HepG2 (cell line): ENCODE data around the gene PRRT1B. TPM values are rescaled to one million over a fixed set of nuclear protein-coding genes. Genes with fewer than 3 reads are reported as not detected.

Experiments used
- BORCS8-MEF2B ChIP-seq: sonication (generic); formaldehyde crosslinking; IDR thresholded peaks from 2 replicates; pipeline ENCODE4 v1.8.0; 2022; ENCODE audit warnings: mild to moderate bottlenecking, missing genetic modification reagents
- CENPBD1 ChIP-seq: sonication (generic); formaldehyde crosslinking; IDR thresholded peaks from 2 replicates; pipeline ENCODE4 v1.8.0; 2022; ENCODE audit warnings: missing genetic modification reagents, low read depth, mild to moderate bottlenecking, borderline replicate concordance
- CERS6 ChIP-seq: sonication (generic); formaldehyde crosslinking; IDR thresholded peaks from 2 replicates; pipeline ENCODE4 v1.5.0; 2020; ENCODE audit warnings: missing genetic modification reagents
- DMTF1 ChIP-seq: sonication (generic); formaldehyde crosslinking; IDR thresholded peaks from 2 replicates; pipeline ENCODE4 v1.4.0; 2020; ENCODE audit warnings: mild to moderate bottlenecking, missing genetic modification reagents
- FOXK2 ChIP-seq: fragments of 450-650 bp; IDR thresholded peaks from 2 replicates; pipeline ENCODE4 v1.6.1; 2016
- HOMEZ ChIP-seq: IDR thresholded peaks from 2 replicates; pipeline ENCODE4 v1.6.1; 2016; ENCODE audit warnings: low read depth
- HOXA7 ChIP-seq: sonication (generic); formaldehyde crosslinking; IDR thresholded peaks from 2 replicates; pipeline ENCODE4 v1.8.1; 2022; ENCODE audit warnings: mild to moderate bottlenecking, missing genetic modification reagents, moderate library complexity
- LBX2 ChIP-seq: sonication (generic); formaldehyde crosslinking; IDR thresholded peaks from 2 replicates; pipeline ENCODE4 v1.5.0; 2020; ENCODE audit warnings: missing genetic modification reagents, mild to moderate bottlenecking, borderline replicate concordance
- MED13 ChIP-seq: sonication (generic); formaldehyde crosslinking; IDR thresholded peaks from 2 replicates; pipeline ENCODE4 v1.5.0; 2020; ENCODE audit warnings: missing genetic modification reagents
- NFE2 ChIP-seq: sonication (generic); formaldehyde crosslinking; IDR thresholded peaks from 2 replicates; pipeline ENCODE4 v1.4.0; 2020; ENCODE audit warnings: missing genetic modification reagents
- NR3C1 ChIP-seq: sonication (generic); formaldehyde crosslinking; IDR thresholded peaks from 2 replicates; pipeline ENCODE4 v1.4.0; 2020; ENCODE audit warnings: missing genetic modification reagents
- SNRNP70 ChIP-seq: fragments of 200-400 bp; formaldehyde crosslinking; IDR thresholded peaks from 2 replicates; pipeline ENCODE4 v1.6.1; 2017; ENCODE audit warnings: mild to moderate bottlenecking, low read depth, low read length, moderate library complexity
- SPEN ChIP-seq: sonication (generic); formaldehyde crosslinking; IDR thresholded peaks from 2 replicates; pipeline ENCODE4 v1.5.1; 2020; ENCODE audit warnings: low read depth, mild to moderate bottlenecking, missing genetic modification reagents
- SRY ChIP-seq: sonication (generic); formaldehyde crosslinking; IDR thresholded peaks from 2 replicates; pipeline ENCODE4 v1.8.0; 2022; ENCODE audit warnings: mild to moderate bottlenecking, missing genetic modification reagents
- SUZ12 ChIP-seq: fragments of 150-350 bp; IDR thresholded peaks from 2 replicates; pipeline ENCODE4 v1.6.1; 2014; ENCODE audit warnings: low read depth, low read length
- TEF ChIP-seq: sonication (generic); formaldehyde crosslinking; IDR thresholded peaks from 2 replicates; pipeline ENCODE4 v1.5.0; 2020; ENCODE audit warnings: missing genetic modification reagents
- U2AF1 ChIP-seq: fragments of 200-400 bp; formaldehyde crosslinking; optimal IDR thresholded peaks from 2 replicates; pipeline ENCODE3; 2017; ENCODE audit warnings: mild to moderate bottlenecking, low read depth, low read length
- ZFX ChIP-seq: sonication (generic); formaldehyde crosslinking; IDR thresholded peaks from 2 replicates; pipeline ENCODE4 v1.4.0; 2020; ENCODE audit warnings: mild to moderate bottlenecking, low read depth, missing genetic modification reagents, moderate library complexity
- ZNF207 ChIP-seq: fragments of 450-650 bp; IDR thresholded peaks from 2 replicates; pipeline ENCODE4 v1.6.1; 2016; ENCODE audit warnings: antibody characterized with exemption, borderline replicate concordance
- ZNF382 ChIP-seq: sonication (generic); formaldehyde crosslinking; IDR thresholded peaks from 2 replicates; pipeline ENCODE4 v1.5.0; 2020; ENCODE audit warnings: missing genetic modification reagents, mild to moderate bottlenecking, borderline replicate concordance
- ZNF598 ChIP-seq: sonication (generic); formaldehyde crosslinking; IDR thresholded peaks from 2 replicates; pipeline ENCODE4 v1.5.1; 2020; ENCODE audit warnings: mild to moderate bottlenecking, missing genetic modification reagents, borderline replicate concordance
- ZNF839 ChIP-seq: sonication (generic); formaldehyde crosslinking; IDR thresholded peaks from 2 replicates; pipeline ENCODE4 v1.4.0; 2020; ENCODE audit warnings: missing genetic modification reagents, mild to moderate bottlenecking, borderline replicate concordance
- ZNF850 ChIP-seq: sonication (generic); formaldehyde crosslinking; conservative IDR thresholded peaks from 2 replicates; pipeline ENCODE4 v1.9.0; 2021; ENCODE audit warnings: mild to moderate bottlenecking, missing genetic modification reagents
- ZNF891 ChIP-seq: sonication (generic); formaldehyde crosslinking; IDR thresholded peaks from 2 replicates; pipeline ENCODE4 v1.5.0; 2020; ENCODE audit warnings: mild to moderate bottlenecking, missing genetic modification reagents
- polyA plus RNA-seq, 8 experiments: library from polyadenylated mRNA; depleted of rRNA in 3 of 8; stranded (reverse) in 7 of 8; unstranded in 1 of 8; fragments of >200 nt; fragmentation: Illumina TruSeq in 4 of 8; extraction: Trizol in 4 of 8; gene quantifications; 2 replicates each; pipeline versions ENCODE4 v1.2.1 to v1.2.3, GENCODE V29; 2011 to 2016; ENCODE audit warnings: low read depth in 4 of 8, missing spikeins in 1 of 8, mixed read lengths in 1 of 8; ENCODE audit not compliant: insufficient read depth in 1 of 8
- total RNA-seq, 5 experiments: library from RNA; depleted of rRNA; stranded (reverse); fragments of >200 nt; fragmentation: Illumina TruSeq; extraction: Trizol; gene quantifications; 2 replicates each; pipeline ENCODE4 v1.2.3, GENCODE V29; 2016; ENCODE audit warnings: low read depth in 1 of 5

PRRT1B gene
- total and polyA plus RNA-seq, 2 of the 13 experiments (the other 11 are each of a cell fraction or from before 2014, with no cell fraction given): not detected

- 0 out of 2 replicates have a peak, but pooled peaks have one; percentile 50 for TF ChIP-seq CERS6 (CRISPR knock-in tag)
- peak; percentile 89; the same call in 1 of the 2 replicates for TF ChIP-seq ZNF850 (CRISPR knock-in tag)
- no peak for TF ChIP-seq NFE2 (CRISPR knock-in tag)
- no peak for TF ChIP-seq TEF (CRISPR knock-in tag)
- 0 out of 2 replicates have a peak, but pooled peaks have one; percentile 21 for TF ChIP-seq DMTF1 (CRISPR knock-in tag)
- peak; percentile 41 for TF ChIP-seq ZNF891 (CRISPR knock-in tag)
- no peak for TF ChIP-seq SRY (CRISPR knock-in tag)
- TF ChIP-seq HOXA7 (CRISPR knock-in tag): no peak
- no peak for TF ChIP-seq ZNF207
- no peak for TF ChIP-seq ZNF382 (CRISPR knock-in tag)
- TF ChIP-seq U2AF1: no peak
- TF ChIP-seq SPEN (CRISPR knock-in tag): peak; percentile 83; the same call in 1 of the 2 replicates
- TF ChIP-seq NR3C1 (CRISPR knock-in tag): no peak
- no peak for TF ChIP-seq SNRNP70
- TF ChIP-seq LBX2 (CRISPR knock-in tag): peak; percentile 20; the same call in 1 of the 2 replicates
- no peak; the same call in none of the 2 replicates for TF ChIP-seq MED13
- no peak for TF ChIP-seq SUZ12
- TF ChIP-seq FOXK2: no peak
- TF ChIP-seq HOMEZ: 0 out of 2 replicates have a peak, but pooled peaks have one; percentile 32
- TF ChIP-seq BORCS8-MEF2B (CRISPR knock-in tag): peak; percentile 73
- TF ChIP-seq CENPBD1 (CRISPR knock-in tag): no peak
- TF ChIP-seq ZNF598: no peak
- peak; percentile 93 for TF ChIP-seq ZFX (CRISPR knock-in tag)
- peak; percentile 97 for TF ChIP-seq ZNF839
These were observed 42.3 kb upstream of the PRRT1B start, which contains the start of gene POMT1 (continued) for GRCh38 chr9:131502781-131503625.
